UCSD-AML1 (cell line): ENCODE measurements around the gene MOSMO.

ENCODE experiments used
- DNase-seq: peaks from one replicate; lab custom pipeline; 2025; ENCODE audit not compliant: unreplicated experiment; lab: John Stamatoyannopoulos, UW

MOSMO gene

GRCh38 chr16:22132801-22133200 lies 124.9 kb downstream of the MOSMO start:
- DNase-seq, result no peak
